Bronchial epithelial cell (primary cell): ENCODE measurements around the gene LAMA3. TPM values are rescaled to one million over a fixed set of nuclear protein-coding genes. Genes with fewer than 3 reads are reported as not detected.
A peak's percentile ranks its signal among the peaks of the same experiment; 100 is the strongest.

Source experiments
- DNase-seq: peaks from one replicate; pipeline ENCODE4 v3.0.0-alpha.2; 2010; ENCODE audit warnings: low read depth
- FAIRE-seq: peaks from 2 replicates; lab custom pipeline; 2011; peaks lifted over from hg19 to GRCh38; lab: Jason Lieb, UNC
- H3K27me3 ChIP-seq: 2 replicates; pipeline ENCODE4 v1.5.1; 2011; ENCODE audit warnings: low read length; ENCODE audit not compliant: control insufficient read depth, insufficient read depth
- H3K36me3 ChIP-seq: 2 replicates; pipeline ENCODE4 v1.5.1; 2011; ENCODE audit warnings: low read length; ENCODE audit not compliant: control insufficient read depth, insufficient read depth
- H3K4me3 ChIP-seq: 2 replicates; pipeline ENCODE4 v1.5.1; 2011; ENCODE audit warnings: mild to moderate bottlenecking, low read depth, low read length, control low read depth
- CTCF ChIP-seq: IDR thresholded peaks from 2 replicates; pipeline ENCODE4 v1.5.1; 2011; ENCODE audit warnings: mild to moderate bottlenecking, moderate library complexity, low read length, control low read depth, inconsistent platforms; ENCODE audit not compliant: insufficient read depth, severe bottlenecking
- total RNA-seq: library from RNA; depleted of rRNA; stranded (reverse); fragments of >200 nt; gene quantifications from 2 replicates; pipeline ENCODE4 v1.2.1, GENCODE V29; 2014

LAMA3 gene
- total RNA-seq, 1 donor from 2014 or later, result 531 TPM

GRCh38 chr18:23763343-23763742 lies 74.1 kb downstream of the LAMA3 start:
- no peak for FAIRE-seq
- DNase-seq, result no peak
- no peak for TF ChIP-seq CTCF
- Histone ChIP-seq H3K4me3 (no peak overlapping the region), H3K36me3 (peaks cover 2% of the 10 kb centered on the region), H3K27me3 (no peaks in the 10 kb centered on the region)

- DNase-seq, result no peak
- FAIRE-seq, result no peak
- H3K36me3 ChIP-seq, result peaks cover 2% of the 10 kb centered on the region
- no peak for TF ChIP-seq CTCF
- no peaks in the 10 kb centered on the region for H3K27me3 ChIP-seq
- no peak overlapping the region for H3K4me3 ChIP-seq
Measured at GRCh38 chr18:23765931-23766330, 76.7 kb downstream of the LAMA3 start.

- no peaks in the 10 kb centered on the region for H3K36me3 ChIP-seq
- FAIRE-seq, result no peak
- TF ChIP-seq CTCF, result no peak
- H3K4me3 ChIP-seq, result no peak overlapping the region
- no peak for DNase-seq
- no peaks in the 10 kb centered on the region for H3K27me3 ChIP-seq
Measured at GRCh38 chr18:23772327-23773024, 83.2 kb downstream of the LAMA3 start.

- DNase-seq, result no peak
- FAIRE-seq, result peak; percentile 55
- H3K4me3 ChIP-seq, result no peak overlapping the region
- no peaks in the 10 kb centered on the region for H3K36me3 ChIP-seq
- H3K27me3 ChIP-seq, result no peaks in the 10 kb centered on the region
- no peak for TF ChIP-seq CTCF
Measured at GRCh38 chr18:23776306-23776705, 87.1 kb downstream of the LAMA3 start.

- Histone ChIP-seq H3K4me3 (no peak overlapping the region), H3K36me3 (no peaks in the 10 kb centered on the region), H3K27me3 (no peaks in the 10 kb centered on the region)
- no peak for DNase-seq
- no peak for TF ChIP-seq CTCF
- FAIRE-seq, result no peak
Measured at GRCh38 chr18:23778828-23779227, 89.6 kb downstream of the LAMA3 start.
